SK-N-SH (cell line): ENCODE data around the gene ZG16.

Experiments used
- TEAD4 ChIP-seq: IDR thresholded peaks from 2 replicates; pipeline ENCODE4 v1.4.0; 2012; ENCODE audit warnings: mild to moderate bottlenecking, borderline replicate concordance; ENCODE audit not compliant: insufficient read depth
- YY1 ChIP-seq: IDR thresholded peaks from 2 replicates; pipeline ENCODE4 v1.4.0; 2012; ENCODE audit warnings: low read depth, mild to moderate bottlenecking
- TF ChIP-seq, protein P1 (sequence below): IDR thresholded peaks from 2 replicates; pipeline ENCODE4 v1.4.0; 2012; ENCODE audit warnings: low read depth

DNA sequence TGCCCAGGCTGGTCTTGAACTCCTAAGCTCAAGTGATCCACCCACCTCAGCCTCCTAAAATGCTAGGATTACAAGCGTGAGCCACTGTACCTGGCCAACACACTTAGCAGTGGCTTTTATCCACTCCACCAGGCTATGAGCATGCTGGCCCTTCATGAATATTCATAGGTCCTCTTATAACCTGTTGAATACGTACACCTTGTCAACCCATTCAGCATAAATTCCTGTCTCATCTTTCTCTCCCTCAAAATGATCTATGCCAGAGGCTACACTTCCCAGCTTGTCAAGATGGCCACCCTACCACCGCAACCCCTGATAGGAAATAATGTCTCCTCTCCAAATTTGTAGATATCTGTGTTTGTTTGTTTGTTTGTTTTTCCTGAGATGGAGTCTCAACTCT is 11.0 kb upstream of the ZG16 start:
- no peak for TF ChIP-seq TEAD4
- TF ChIP-seq, protein P1, sequence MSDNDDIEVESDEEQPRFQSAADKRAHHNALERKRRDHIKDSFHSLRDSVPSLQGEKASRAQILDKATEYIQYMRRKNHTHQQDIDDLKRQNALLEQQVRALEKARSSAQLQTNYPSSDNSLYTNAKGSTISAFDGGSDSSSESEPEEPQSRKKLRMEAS = no peak
- TF ChIP-seq YY1 = no peak
